ENCODE data around the gene NRXN3.

- TF ChIP-seq EZH2 (IDR thresholded peaks at IDR 0.05; ENCODE audit: low read length, unreplicated experiment): no peak
- TF ChIP-seq CTCF (conservative IDR thresholded peaks at IDR 0.05; ENCODE audit: low read depth, low read length): no peak
- TF ChIP-seq EZH2phosphoT487 (IDR thresholded peaks at IDR 0.05; ENCODE audit: borderline replicate concordance, low read length): no peak
Observed at GRCh38 chr14:79599239-79599638, 1429.1 kb downstream of the NRXN3 start.
